Measurements from ENCODE around the gene SERHL2. TPM values are rescaled to one million over a fixed set of nuclear protein-coding genes. Genes with fewer than 3 reads are reported as not detected.
"Not testable (repeated sequence)": the region's sequence is repeated elsewhere in the genome, so short reads cannot be mapped to it uniquely, and the experiment has no call there.

The SERHL2 gene
- total and polyA plus RNA-seq, 2 donors from 2014 or later: 3.1 to 4.9 TPM

DNA sequence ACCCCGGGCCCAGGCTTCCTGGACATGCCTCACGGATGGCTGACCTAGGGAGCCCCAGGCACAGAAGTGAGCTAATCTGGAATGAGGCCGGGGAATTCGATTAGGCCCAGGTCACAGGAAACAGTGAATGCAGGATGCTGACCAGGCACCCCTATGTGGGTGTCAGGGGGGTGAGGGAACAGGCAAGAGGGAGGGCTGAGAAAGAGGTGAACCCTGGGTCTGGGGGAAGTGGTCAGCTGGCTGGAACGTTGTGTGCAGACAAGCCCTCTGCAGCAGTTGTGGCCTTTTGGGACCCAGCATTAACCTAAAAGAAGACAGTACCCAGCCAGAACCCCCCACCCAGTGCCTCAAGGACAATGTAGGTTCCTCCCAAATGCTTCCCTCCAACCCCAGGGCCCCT, 8.1 kb downstream of the SERHL2 start:
- intact Hi-C loops (cut with DNase I): no loop called here
- Histone ChIP-seq H3K27ac (ENCODE audit: low read depth in 2 of 2, low read length in 2 of 2) (no peak overlapping the region), H3K9ac (ENCODE audit: low read length in 3 of 3) (peak overlapping the region in 1 of 3 donors; percentile 34), H3K4me3 (ENCODE audit: low read length in 3 of 3) (no peak overlapping the region), H3K9me3 (ENCODE audit: control insufficient read depth in 2 of 3, insufficient read depth in 1 of 3, low read length in 3 of 3) (no peaks in the 10 kb centered on the region), H3K27me3 (ENCODE audit: control insufficient read depth, insufficient read depth, low read length) (no peaks in the 10 kb centered on the region), H3K36me3 (ENCODE audit: control insufficient read depth in 2 of 3, insufficient read depth in 3 of 3, low read length in 3 of 3) (no peaks in the 10 kb centered on the region), H3K4me1 (ENCODE audit: control insufficient read depth in 2 of 3, insufficient read depth in 2 of 3, low read depth in 1 of 3, low read length in 3 of 3) (peaks cover 0 to 9% (median 5%) of the 10 kb centered on the region in 3 donors)
- FAIRE-seq: no peak
- TF ChIP-seq, protein P1, sequence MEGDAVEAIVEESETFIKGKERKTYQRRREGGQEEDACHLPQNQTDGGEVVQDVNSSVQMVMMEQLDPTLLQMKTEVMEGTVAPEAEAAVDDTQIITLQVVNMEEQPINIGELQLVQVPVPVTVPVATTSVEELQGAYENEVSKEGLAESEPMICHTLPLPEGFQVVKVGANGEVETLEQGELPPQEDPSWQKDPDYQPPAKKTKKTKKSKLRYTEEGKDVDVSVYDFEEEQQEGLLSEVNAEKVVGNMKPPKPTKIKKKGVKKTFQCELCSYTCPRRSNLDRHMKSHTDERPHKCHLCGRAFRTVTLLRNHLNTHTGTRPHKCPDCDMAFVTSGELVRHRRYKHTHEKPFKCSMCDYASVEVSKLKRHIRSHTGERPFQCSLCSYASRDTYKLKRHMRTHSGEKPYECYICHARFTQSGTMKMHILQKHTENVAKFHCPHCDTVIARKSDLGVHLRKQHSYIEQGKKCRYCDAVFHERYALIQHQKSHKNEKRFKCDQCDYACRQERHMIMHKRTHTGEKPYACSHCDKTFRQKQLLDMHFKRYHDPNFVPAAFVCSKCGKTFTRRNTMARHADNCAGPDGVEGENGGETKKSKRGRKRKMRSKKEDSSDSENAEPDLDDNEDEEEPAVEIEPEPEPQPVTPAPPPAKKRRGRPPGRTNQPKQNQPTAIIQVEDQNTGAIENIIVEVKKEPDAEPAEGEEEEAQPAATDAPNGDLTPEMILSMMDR (IDR thresholded peaks at IDR 0.05; ENCODE audit: borderline replicate concordance, extremely low read depth, insufficient read depth): no peak
- DNase-seq: no peak

DNA sequence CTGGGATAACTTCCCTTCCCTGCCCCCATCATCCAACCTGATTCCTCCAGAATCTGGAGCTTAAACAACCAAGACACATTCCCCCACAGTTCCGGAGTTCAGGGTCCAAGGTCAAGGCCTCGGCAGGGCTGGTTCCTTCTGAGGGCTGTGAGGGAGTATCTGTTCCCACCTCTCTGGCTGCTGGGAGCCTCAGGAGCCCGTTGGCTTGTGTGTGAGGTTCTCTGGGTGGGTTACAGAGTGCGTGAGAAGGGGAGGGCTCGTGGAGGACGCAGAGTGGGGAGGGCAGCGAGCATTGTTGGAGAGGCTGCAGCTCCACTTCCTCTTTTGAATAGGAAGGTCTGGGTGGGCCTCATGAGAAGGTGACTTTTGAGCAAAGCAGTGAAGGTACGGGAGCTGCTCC, 8.5 kb downstream of the SERHL2 start:
- peak in 4 of 5 donors; percentile 55 to 75 (median 68) for DNase-seq
- Histone ChIP-seq H3K27ac (ENCODE audit: low read depth in 2 of 2, low read length in 2 of 2) (no peak overlapping the region), H3K9me3 (ENCODE audit: control insufficient read depth in 2 of 3, insufficient read depth in 1 of 3, low read length in 3 of 3) (no peaks in the 10 kb centered on the region), H3K36me3 (ENCODE audit: control insufficient read depth in 2 of 3, insufficient read depth in 3 of 3, low read length in 3 of 3) (no peaks in the 10 kb centered on the region), H3K27me3 (ENCODE audit: control insufficient read depth, insufficient read depth, low read length) (no peaks in the 10 kb centered on the region), H3K9ac (ENCODE audit: low read length in 3 of 3) (peak overlapping the region in 1 of 3 donors; percentile 34), H3K4me3 (ENCODE audit: low read length in 3 of 3) (no peak overlapping the region), H3K4me1 (ENCODE audit: control insufficient read depth in 2 of 3, insufficient read depth in 2 of 3, low read depth in 1 of 3, low read length in 3 of 3) (peaks cover 0 to 9% (median 5%) of the 10 kb centered on the region in 3 donors)
- intact Hi-C loops (cut with DNase I): no loop called here
- TF ChIP-seq, protein P1 (IDR thresholded peaks at IDR 0.05; ENCODE audit: borderline replicate concordance, extremely low read depth, insufficient read depth): no peak
- FAIRE-seq: no peak

DNA sequence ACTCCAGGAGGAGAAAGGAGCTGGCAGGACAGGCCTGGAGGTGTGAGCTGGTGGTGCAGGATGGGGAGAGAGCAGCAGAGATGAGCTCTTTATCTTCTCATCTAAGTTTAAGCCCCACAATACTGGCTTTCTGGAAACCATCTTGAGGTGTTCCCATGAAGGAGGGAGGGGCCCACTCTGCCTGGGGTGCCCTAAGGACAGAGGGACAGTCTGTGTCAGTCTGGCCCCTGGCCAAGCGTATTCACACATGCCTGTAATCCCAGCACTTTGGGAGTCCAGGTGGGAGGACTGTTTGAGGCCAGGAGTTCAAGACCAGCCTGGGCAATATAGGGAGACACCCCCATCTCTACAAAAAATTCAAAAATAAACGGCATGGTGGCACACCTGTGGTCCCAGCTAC, 8.9 kb downstream of the SERHL2 start:
- no peak overlapping the region for H3K27ac ChIP-seq (ENCODE audit: low read depth in 2 of 2, low read length in 2 of 2)
- FAIRE-seq: no peak
- intact Hi-C loops (cut with DNase I): no loop called here

DNA sequence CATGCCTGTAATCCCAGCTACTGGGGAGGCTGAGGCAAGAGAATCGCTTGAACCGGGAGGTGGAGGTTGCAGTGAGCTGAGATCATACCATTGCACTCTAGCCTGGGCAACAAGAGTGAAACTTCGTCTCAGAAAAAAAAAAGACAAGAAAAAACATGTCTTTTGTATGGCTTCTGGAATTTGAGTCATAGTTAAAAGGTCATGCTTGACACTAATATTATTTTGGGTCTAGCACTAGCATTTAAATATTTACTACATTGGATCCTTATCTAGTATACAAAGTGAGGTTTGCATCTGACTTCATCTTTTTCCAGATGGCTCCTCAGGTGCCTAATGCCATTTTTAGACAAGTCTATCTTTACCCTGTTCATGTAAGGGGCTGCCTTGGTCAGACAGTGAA, 10.2 kb downstream of the SERHL2 start:
- H3K4me1 ChIP-seq (ENCODE audit: control insufficient read depth in 2 of 3, insufficient read depth in 2 of 3, low read depth in 1 of 3, low read length in 3 of 3); H3K27me3 ChIP-seq (ENCODE audit: control insufficient read depth, insufficient read depth, low read length); H3K9ac ChIP-seq (ENCODE audit: low read length in 3 of 3); H3K27ac ChIP-seq (ENCODE audit: low read depth in 2 of 2, low read length in 2 of 2); DNase-seq; FAIRE-seq; H3K9me3 ChIP-seq (ENCODE audit: control insufficient read depth in 2 of 3, insufficient read depth in 1 of 3, low read length in 3 of 3); H3K36me3 ChIP-seq (ENCODE audit: control insufficient read depth in 2 of 3, insufficient read depth in 3 of 3, low read length in 3 of 3); H3K4me3 ChIP-seq (ENCODE audit: low read length in 3 of 3); intact Hi-C loops (cut with DNase I): not testable (repeated sequence)

More for the DNA sequence above, 8.9 kb downstream of the SERHL2 start:
- no peak overlapping the region for H3K4me3 ChIP-seq (ENCODE audit: low read length in 3 of 3)
- peaks cover 0 to 9% (median 5%) of the 10 kb centered on the region in 3 donors for H3K4me1 ChIP-seq (ENCODE audit: control insufficient read depth in 2 of 3, insufficient read depth in 2 of 3, low read depth in 1 of 3, low read length in 3 of 3)
- no peak overlapping the region for H3K9ac ChIP-seq (ENCODE audit: low read length in 3 of 3)
- no peaks in the 10 kb centered on the region for H3K9me3 ChIP-seq (ENCODE audit: control insufficient read depth in 2 of 3, insufficient read depth in 1 of 3, low read length in 3 of 3)
- DNase-seq: peak in 1 of 5 donors; percentile 11
- H3K27me3 ChIP-seq (ENCODE audit: control insufficient read depth, insufficient read depth, low read length): no peaks in the 10 kb centered on the region
- TF ChIP-seq, protein P1 (IDR thresholded peaks at IDR 0.05; ENCODE audit: borderline replicate concordance, extremely low read depth, insufficient read depth): no peak
- H3K36me3 ChIP-seq (ENCODE audit: control insufficient read depth in 2 of 3, insufficient read depth in 3 of 3, low read length in 3 of 3): no peaks in the 10 kb centered on the region
